Heart right ventricle (tissue), 16 donors: Measurements from ENCODE around the gene MIPEP. TPM values are rescaled to one million over a fixed set of nuclear protein-coding genes. Genes with fewer than 3 reads are reported as not detected.

ENCODE experiments used
- ATAC-seq, 8 donors: fragments of 200-7000 bp; cut with Tn5 transposase; one replicate each; pipeline ENCODE4 v1.9.1; 2020; ENCODE audit warnings: mild to moderate bottlenecking in 8 of 8, moderate library complexity in 8 of 8, moderate number of reproducible peaks in 1 of 8
- DNase-seq, 2 donors: peaks; one replicate each; pipeline ENCODE4 v3.0.0-alpha.2; 2020
- H3K27ac ChIP-seq, 10 donors: fragments of 200-600 bp; sonication (generic) in 2 of 10; one replicate each; pipeline versions ENCODE4 v1.5.0 to v1.8.0; 2020 to 2022; ENCODE audit warnings: mild to moderate bottlenecking in 3 of 10
- H3K27me3 ChIP-seq, 7 donors: fragments of 200-600 bp; one replicate each; pipeline ENCODE4 v1.8.0; 2021 to 2022; ENCODE audit warnings: mild to moderate bottlenecking in 2 of 7
- H3K36me3 ChIP-seq, 9 donors: fragments of 200-600 bp; sonication (generic) in 1 of 9; one replicate each; pipeline versions ENCODE4 v1.5.0 to v1.8.0; 2020 to 2022; ENCODE audit warnings: mild to moderate bottlenecking in 2 of 9
- H3K4me1 ChIP-seq, 9 donors: fragments of 200-600 bp; sonication (generic) in 1 of 9; one replicate each; pipeline versions ENCODE4 v1.5.0 to v1.8.0; 2020 to 2022; ENCODE audit warnings: mild to moderate bottlenecking in 4 of 9
- H3K4me3 ChIP-seq, 10 donors: fragments of 200-600 bp; sonication (generic) in 2 of 10; one replicate each; pipeline versions ENCODE4 v1.5.0 to v1.8.0; 2020 to 2022; ENCODE audit warnings: mild to moderate bottlenecking in 7 of 10, moderate library complexity in 2 of 10
- H3K9me3 ChIP-seq, 11 donors: fragments of 200-600 bp in 10 of 11; sonication (generic) in 2 of 11; one replicate each; pipeline versions ENCODE4 v1.5.0 to v1.8.0; 2013 to 2022; ENCODE audit warnings: mild to moderate bottlenecking in 2 of 11, control low read depth in 1 of 11, moderate library complexity in 1 of 11
- WGBS, 2 donors: extraction: QIAGEN DNeasy Blood & Tissue Kit; methylation state at CpG; one replicate each; pipeline ENCODE4 v1.1.7; 2013; ENCODE audit warnings: inconsistent platforms in 1 of 2; 5-methylcytosine and 5-hydroxymethylcytosine counted together
- intact Hi-C, 10 donors: fragments of 100-400 bp; cut with DNase I; formaldehyde crosslinking; loops; one replicate each; pipeline versions ENCODE4 v1.11.1 to v1.14.2; 2022
- polyA plus RNA-seq, 2 donors: library from polyadenylated mRNA; stranded (reverse); fragments of 200-250 nt; gene quantifications; one replicate each; pipeline ENCODE4 v1.2.3, GENCODE V29; 2013
- total RNA-seq, 10 donors: library from RNA; stranded (reverse); fragmentation: NEBNext Ultra II Directional in 3 of 10; extraction: Animal tissue kit (Norgen Biotek cat#: 25700) in 3 of 10; gene quantifications; one replicate each; pipeline versions ENCODE4 v1.2.1 to v1.2.4, GENCODE V29; 2021 to 2023
- TF ChIP-seq, protein P1 (sequence below), 9 donors: fragments of 200-600 bp; sonication (generic) in 2 of 9; IDR thresholded peaks; one replicate each; pipeline versions ENCODE4 v1.5.0 to v1.8.0; 2021 to 2022; ENCODE audit warnings: antibody characterized with exemption in 9 of 9, mild to moderate bottlenecking in 5 of 9, moderate library complexity in 1 of 9
- donor health status: Arrhythmogenic right ventricular cardiomyopathy.
- donor health status: ischemic (EF 13 %, LVEDD 7.1; RV severe dilation, severe dysfunction).
- donor health status: healthy with polysubstance abuse.
- donor health status: DM: no; HTN: yes; CAD: no.
- donor health status: DM: no; HTN: no; CAD: no.
- donor health status: ischemic (EF 25% LVEDD 6.9; RV normal size, moderate dysfunction).
- donor health status: ischemic (EF 25% LVEDD 5.7; RV mildly dilated, moderate dysfunction).
- donor health status: healthy.
- donor health status: DM: yes; HTN: yes; CAD: no.
- donor health status: Ischemic cardiomyopathy.
- donor health status: ischemic (EF 35%, LVEDD 5.7; RV mildly dilated, moderate dysfunction).
- donor health status: nonischemic (EF 11% LVEDD 7.7; RV severe dilation, severe dysfunction).
- donor health status: DM: yes; HTN: yes; CAD: no.
- donor health status: PGD.
- donor health status: ischemic (EF 29% LVEDD 5.4; RV normal size, mild dysfunction).
- donor health status: nonischemic (EF 23%, LVEDD 6.1; RV moderate dilation, normal function).

MIPEP gene
- total and polyA plus RNA-seq, 12 donors = 23.4 to 83.4 (median 44.1) TPM

DNA sequence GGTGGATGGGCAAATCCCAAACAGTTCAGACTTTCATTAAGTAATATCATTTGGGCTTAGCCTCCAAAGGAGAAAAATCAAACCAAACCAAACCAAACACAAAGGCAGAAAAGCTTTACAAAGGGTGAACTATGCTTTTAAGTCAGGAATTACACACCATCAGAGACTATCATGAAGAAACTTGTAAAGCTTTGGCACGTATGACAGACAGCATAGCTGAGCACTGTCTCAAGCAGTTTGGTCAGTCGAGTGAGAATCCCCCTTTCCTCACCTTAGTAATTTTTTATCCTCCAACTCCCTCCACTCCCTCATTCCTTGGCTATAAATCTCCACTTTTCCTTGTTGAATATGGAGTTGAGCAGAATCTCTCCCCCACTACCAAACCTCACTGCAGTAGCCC, 72.1 kb downstream of the MIPEP start:
- TF ChIP-seq, protein P1, sequence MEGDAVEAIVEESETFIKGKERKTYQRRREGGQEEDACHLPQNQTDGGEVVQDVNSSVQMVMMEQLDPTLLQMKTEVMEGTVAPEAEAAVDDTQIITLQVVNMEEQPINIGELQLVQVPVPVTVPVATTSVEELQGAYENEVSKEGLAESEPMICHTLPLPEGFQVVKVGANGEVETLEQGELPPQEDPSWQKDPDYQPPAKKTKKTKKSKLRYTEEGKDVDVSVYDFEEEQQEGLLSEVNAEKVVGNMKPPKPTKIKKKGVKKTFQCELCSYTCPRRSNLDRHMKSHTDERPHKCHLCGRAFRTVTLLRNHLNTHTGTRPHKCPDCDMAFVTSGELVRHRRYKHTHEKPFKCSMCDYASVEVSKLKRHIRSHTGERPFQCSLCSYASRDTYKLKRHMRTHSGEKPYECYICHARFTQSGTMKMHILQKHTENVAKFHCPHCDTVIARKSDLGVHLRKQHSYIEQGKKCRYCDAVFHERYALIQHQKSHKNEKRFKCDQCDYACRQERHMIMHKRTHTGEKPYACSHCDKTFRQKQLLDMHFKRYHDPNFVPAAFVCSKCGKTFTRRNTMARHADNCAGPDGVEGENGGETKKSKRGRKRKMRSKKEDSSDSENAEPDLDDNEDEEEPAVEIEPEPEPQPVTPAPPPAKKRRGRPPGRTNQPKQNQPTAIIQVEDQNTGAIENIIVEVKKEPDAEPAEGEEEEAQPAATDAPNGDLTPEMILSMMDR (IDR thresholded peaks at IDR 0.05) = no peak
- Histone ChIP-seq H3K27ac (no peak overlapping the region), H3K36me3 (peaks cover 0 to 13% (median 0%) of the 10 kb centered on the region in 9 donors), H3K9me3 (no peaks in the 10 kb centered on the region), H3K4me3 (no peak overlapping the region), H3K4me1 (no peaks in the 10 kb centered on the region), H3K27me3 (no peaks in the 10 kb centered on the region)
- intact Hi-C loops = no loop called here
- no peak for ATAC-seq
- no peak for DNase-seq
- WGBS, 2 donors = 89 to 93% methylated on average over 2 of the region's 2 CpGs

DNA sequence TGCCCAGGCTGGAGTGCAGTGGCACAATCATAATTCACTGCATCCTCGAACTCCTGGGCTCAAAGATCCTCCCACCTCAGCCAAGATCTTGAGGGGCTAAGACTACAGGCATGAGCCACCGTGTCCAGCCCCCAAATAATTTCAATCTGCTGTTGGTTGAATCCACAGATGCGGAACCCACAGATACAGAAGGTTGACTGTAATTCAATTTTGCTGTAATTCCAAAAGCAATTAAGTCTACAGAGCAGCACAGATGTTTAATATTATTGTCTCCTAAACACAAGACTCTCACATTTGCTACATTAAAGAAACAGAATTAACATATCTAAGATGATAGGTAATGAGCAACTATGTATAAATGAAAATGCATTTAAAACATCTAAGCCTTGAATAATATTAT, 75.6 kb downstream of the MIPEP start:
- 93 to 96% methylated on average over 3 of the region's 3 CpGs for WGBS, 2 donors

DNA sequence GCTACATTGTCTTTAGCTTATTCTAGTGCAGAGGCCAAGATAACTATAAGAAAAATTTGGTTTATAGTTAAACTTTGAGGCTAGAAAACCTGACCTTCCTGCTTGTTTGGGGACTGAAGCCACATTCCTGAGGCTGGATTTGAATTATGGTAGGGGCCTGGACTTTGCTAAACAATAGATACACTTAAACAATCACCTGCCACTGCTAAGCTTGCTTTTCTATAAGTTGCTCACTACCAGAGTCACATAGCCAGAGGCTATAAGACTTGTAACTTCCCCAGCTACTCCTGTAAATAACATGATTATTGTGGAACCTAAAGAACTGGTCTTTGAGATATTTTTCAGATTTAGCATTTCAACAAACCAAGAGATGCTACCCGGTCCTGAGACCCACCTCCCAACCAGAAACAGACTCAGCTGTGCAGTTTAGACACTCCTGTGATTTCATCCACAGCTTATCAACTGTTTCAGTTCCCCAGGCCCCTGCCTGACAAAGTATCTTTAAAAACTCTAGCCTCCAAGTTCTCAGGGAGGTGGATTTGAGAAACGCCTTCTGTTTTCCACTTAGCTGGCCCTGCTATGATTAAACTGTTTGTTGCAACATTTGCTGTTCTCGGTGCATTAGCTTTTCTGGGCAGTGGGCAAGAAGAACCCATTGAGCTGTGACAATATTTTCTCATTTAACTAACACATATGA, 77.7 kb downstream of the MIPEP start:
- DNase-seq = no peak
- intact Hi-C loops = no loop called here
- WGBS, 2 donors = 69 to 72% methylated on average over 3 of the region's 3 CpGs
- Histone ChIP-seq H3K27ac (no peak overlapping the region), H3K4me1 (no peaks in the 10 kb centered on the region), H3K36me3 (peaks cover 0 to 5% (median 0%) of the 10 kb centered on the region in 9 donors), H3K4me3 (no peak overlapping the region), H3K27me3 (no peaks in the 10 kb centered on the region), H3K9me3 (no peaks in the 10 kb centered on the region)
- peak in 1 of 8 donors; percentile 38 for ATAC-seq
- TF ChIP-seq, protein P1 (IDR thresholded peaks at IDR 0.05) = no peak

More for the DNA sequence above, 75.6 kb downstream of the MIPEP start:
- H3K9me3 ChIP-seq = no peaks in the 10 kb centered on the region
- H3K27ac ChIP-seq = no peak overlapping the region
- H3K36me3 ChIP-seq = peaks cover 0 to 11% (median 0%) of the 10 kb centered on the region in 9 donors
- intact Hi-C loops = no loop called here
- H3K4me3 ChIP-seq = no peak overlapping the region
- TF ChIP-seq, protein P1 (IDR thresholded peaks at IDR 0.05) = no peak
- no peaks in the 10 kb centered on the region for H3K4me1 ChIP-seq
- H3K27me3 ChIP-seq = no peaks in the 10 kb centered on the region
- ATAC-seq = no peak
- DNase-seq = no peak

DNA sequence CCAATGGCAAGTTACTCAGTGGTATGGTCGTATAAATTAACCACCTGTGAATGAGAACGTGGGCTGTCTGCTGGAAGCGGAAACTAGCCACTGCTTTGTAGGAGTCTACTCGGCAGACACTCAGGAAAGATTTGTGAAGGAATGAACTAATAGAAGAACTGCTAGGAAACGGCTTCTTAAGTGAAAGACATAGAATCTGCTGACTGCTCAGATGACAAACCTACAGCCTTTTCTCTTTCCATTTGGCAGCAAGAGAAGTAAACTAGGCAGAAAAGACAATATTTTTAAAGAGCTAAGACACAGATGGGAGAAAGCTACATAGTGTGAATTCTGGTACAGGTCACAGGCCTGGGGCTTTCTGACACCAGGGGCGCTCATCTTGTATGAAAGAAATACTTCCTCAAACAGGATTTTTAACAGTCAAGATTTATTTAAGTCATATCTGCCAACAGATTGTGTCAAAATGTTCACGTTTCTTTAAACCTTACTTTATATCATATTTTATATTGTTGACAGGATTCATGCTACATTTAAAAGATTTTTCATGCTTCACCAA, 78.4 kb downstream of the MIPEP start:
- 74 to 81% methylated on average over 7 of the region's 7 CpGs for WGBS, 2 donors
- H3K36me3 ChIP-seq = peaks cover 0 to 12% (median under 1%) of the 10 kb centered on the region in 9 donors
- H3K4me3 ChIP-seq = no peak overlapping the region
- no peak overlapping the region for H3K27ac ChIP-seq
- TF ChIP-seq, protein P1 (IDR thresholded peaks at IDR 0.05) = peak in 1 of 9 donors; percentile 17
- H3K27me3 ChIP-seq = no peaks in the 10 kb centered on the region
- H3K4me1 ChIP-seq = no peaks in the 10 kb centered on the region
- intact Hi-C loops = no loop called here
- ATAC-seq (no peak), DNase-seq (no peak)
- no peaks in the 10 kb centered on the region for H3K9me3 ChIP-seq
